DOHH2 (cell line): ENCODE data around the gene IFITM1.
A peak's percentile ranks its signal among the peaks of the same experiment; 100 is the strongest.
"Not testable (repeated sequence)": the region's sequence is repeated elsewhere in the genome, so short reads cannot be mapped to it uniquely, and the experiment has no call there.

Experiments
- H3F3A ChIP-seq: fragments of 200-600 bp; sonication (generic), shearing (Covaris generic); 2 replicates; pipeline ENCODE4 v1.6.0; 2016; ENCODE audit warnings: antibody characterized with exemption, mild to moderate bottlenecking; ENCODE audit not compliant: control insufficient read depth, insufficient read depth
- H3K27ac ChIP-seq: fragments of 200-600 bp; sonication (generic); 2 replicates; pipeline ENCODE4 v1.5.1; 2014; ENCODE audit warnings: low read depth, mild to moderate bottlenecking, low read length, moderate library complexity
- H3K27me3 ChIP-seq: fragments of 200-600 bp; sonication (generic); 2 replicates; pipeline ENCODE4 v1.6.1; 2014; ENCODE audit warnings: mild to moderate bottlenecking, low read length, mixed read lengths; ENCODE audit not compliant: control insufficient read depth
- H3K36me3 ChIP-seq: fragments of 200-600 bp; sonication (generic); 2 replicates; pipeline ENCODE4 v1.6.1; 2014; ENCODE audit warnings: mild to moderate bottlenecking, low read length, moderate library complexity, mixed read lengths; ENCODE audit not compliant: control insufficient read depth
- H3K4me1 ChIP-seq: fragments of 200-600 bp; sonication (generic); 2 replicates; pipeline ENCODE4 v1.6.1; 2014; ENCODE audit warnings: mild to moderate bottlenecking, low read length, mixed read lengths; ENCODE audit not compliant: control insufficient read depth
- H3K4me2 ChIP-seq: fragments of 200-600 bp; sonication (generic); 2 replicates; pipeline ENCODE4 v1.6.0; 2014; ENCODE audit warnings: mild to moderate bottlenecking, low read length, moderate library complexity
- H3K4me3 ChIP-seq: fragments of 200-600 bp; sonication (generic); 2 replicates; pipeline ENCODE4 v1.5.1; 2014; ENCODE audit warnings: mild to moderate bottlenecking, low read length, mixed read lengths
- H3K79me2 ChIP-seq: fragments of 200-600 bp; sonication (generic); 2 replicates; pipeline ENCODE4 v1.6.1; 2014; ENCODE audit warnings: mild to moderate bottlenecking, low read length, mixed read lengths; ENCODE audit not compliant: control insufficient read depth
- H3K9me2 ChIP-seq: fragments of 200-600 bp; sonication (generic); replicated peaks from 2 replicates; pipeline ENCODE4 v1.6.1; 2014; ENCODE audit warnings: mild to moderate bottlenecking, low read length, mixed read lengths; ENCODE audit not compliant: control insufficient read depth
- H3K9me3 ChIP-seq: fragments of 200-600 bp; sonication (generic); 2 replicates; pipeline ENCODE4 v1.6.1; 2014; ENCODE audit warnings: antibody characterized with exemption, low read length, mixed read lengths; ENCODE audit not compliant: control insufficient read depth, insufficient read depth
- H4K20me1 ChIP-seq: fragments of 200-600 bp; sonication (generic); 2 replicates; pipeline ENCODE4 v1.6.0; 2014; ENCODE audit warnings: low read depth, mild to moderate bottlenecking, antibody characterized with exemption, low read length, moderate library complexity; ENCODE audit not compliant: control insufficient read depth, insufficient read depth
- EZH2phosphoT487 ChIP-seq: fragments of 200-600 bp; sonication (generic); IDR thresholded peaks from 2 replicates; pipeline ENCODE4 v1.6.1; 2017; ENCODE audit warnings: borderline replicate concordance, mild to moderate bottlenecking, antibody characterized with exemption, low read length, moderate library complexity, mixed read lengths
- TF ChIP-seq, protein P1 (sequence below): fragments of 200-600 bp; sonication (generic); IDR thresholded peaks from one replicate; pipeline ENCODE4 v1.5.1; 2014; ENCODE audit warnings: antibody characterized with exemption, mild to moderate bottlenecking, low read depth, low read length; ENCODE audit not compliant: poor library complexity, severe bottlenecking

IFITM1 gene

DNA sequence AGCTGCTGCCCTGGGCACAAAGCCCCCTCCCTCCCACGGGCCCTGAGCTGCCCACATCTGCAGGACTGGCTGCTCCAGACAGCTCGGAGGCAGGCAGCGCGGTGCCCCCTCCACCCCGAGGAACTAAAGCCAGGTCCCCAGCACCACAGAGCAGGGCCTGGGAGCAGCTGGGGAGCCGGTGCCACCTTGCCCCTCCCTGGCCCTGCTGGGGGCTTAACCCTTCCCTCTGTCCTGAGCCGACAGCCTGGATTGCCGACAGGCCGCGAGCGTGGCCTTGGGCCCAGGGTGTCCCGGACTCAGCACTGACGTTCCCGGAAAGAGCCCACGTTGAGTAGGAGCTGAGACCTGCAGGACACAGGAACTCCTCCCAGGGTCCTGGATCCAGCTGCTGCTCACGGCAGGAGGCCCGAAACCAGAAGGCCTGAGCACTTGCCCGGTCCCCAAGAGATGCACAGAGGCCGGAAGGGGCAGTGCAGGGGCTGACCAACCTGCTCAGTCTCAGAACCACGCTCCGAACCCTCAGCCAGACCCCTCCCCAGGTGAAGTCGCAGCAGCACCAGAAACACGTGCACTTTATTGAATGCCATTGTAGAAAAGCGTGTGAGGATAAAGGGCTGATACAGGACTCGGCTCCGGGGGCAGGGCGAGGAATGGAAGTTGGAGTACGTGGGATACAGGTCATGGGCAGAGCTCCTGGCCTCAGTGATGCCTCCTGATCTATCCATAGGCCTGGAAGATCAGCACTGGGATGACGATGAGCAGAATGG lies 5.5 kb downstream of the IFITM1 start:
- H3K36me3 ChIP-seq, H3K4me3 ChIP-seq, H3K79me2 ChIP-seq, H3K27ac ChIP-seq, H4K20me1 ChIP-seq, H3F3A ChIP-seq, H3K27me3 ChIP-seq, H3K9me3 ChIP-seq, H3K9me2 ChIP-seq: not testable (repeated sequence)
- Histone ChIP-seq H3K4me2 (peak overlapping the region; percentile 40; the same call in 1 of the 2 replicates), H3K4me1 (peaks cover 21% of the 10 kb centered on the region)

GRCh38 chr11:319888-320273 lies 6.0 kb downstream of the IFITM1 start:
- H3K36me3 ChIP-seq, H3K27ac ChIP-seq, H3K4me2 ChIP-seq, H3K9me3 ChIP-seq, H3F3A ChIP-seq, H3K79me2 ChIP-seq, H3K9me2 ChIP-seq, H4K20me1 ChIP-seq, H3K4me3 ChIP-seq, H3K27me3 ChIP-seq: not testable (repeated sequence)
- peaks cover 22% of the 10 kb centered on the region for H3K4me1 ChIP-seq

GRCh38 chr11:324156-324555 lies 10.3 kb downstream of the IFITM1 start:
- Histone ChIP-seq H3K4me1 (peaks cover 52% of the 10 kb centered on the region), H3K79me2 (no peaks in the 10 kb centered on the region), H3K27me3 (peaks cover 2% of the 10 kb centered on the region; the same call in 1 of the 2 replicates), H3K36me3 (no peaks in the 10 kb centered on the region), H3K4me3 (no peak overlapping the region), H3K27ac (peak overlapping the region; percentile 19), H3F3A (peaks cover 18% of the 10 kb centered on the region), H4K20me1 (no peaks in the 10 kb centered on the region), H3K9me2 (no peaks in the 10 kb centered on the region), H3K4me2 (peak overlapping the region; percentile 30), H3K9me3 (peaks cover under 1% of the 10 kb centered on the region; the same call in 1 of the 2 replicates)
- TF ChIP-seq, protein P1, sequence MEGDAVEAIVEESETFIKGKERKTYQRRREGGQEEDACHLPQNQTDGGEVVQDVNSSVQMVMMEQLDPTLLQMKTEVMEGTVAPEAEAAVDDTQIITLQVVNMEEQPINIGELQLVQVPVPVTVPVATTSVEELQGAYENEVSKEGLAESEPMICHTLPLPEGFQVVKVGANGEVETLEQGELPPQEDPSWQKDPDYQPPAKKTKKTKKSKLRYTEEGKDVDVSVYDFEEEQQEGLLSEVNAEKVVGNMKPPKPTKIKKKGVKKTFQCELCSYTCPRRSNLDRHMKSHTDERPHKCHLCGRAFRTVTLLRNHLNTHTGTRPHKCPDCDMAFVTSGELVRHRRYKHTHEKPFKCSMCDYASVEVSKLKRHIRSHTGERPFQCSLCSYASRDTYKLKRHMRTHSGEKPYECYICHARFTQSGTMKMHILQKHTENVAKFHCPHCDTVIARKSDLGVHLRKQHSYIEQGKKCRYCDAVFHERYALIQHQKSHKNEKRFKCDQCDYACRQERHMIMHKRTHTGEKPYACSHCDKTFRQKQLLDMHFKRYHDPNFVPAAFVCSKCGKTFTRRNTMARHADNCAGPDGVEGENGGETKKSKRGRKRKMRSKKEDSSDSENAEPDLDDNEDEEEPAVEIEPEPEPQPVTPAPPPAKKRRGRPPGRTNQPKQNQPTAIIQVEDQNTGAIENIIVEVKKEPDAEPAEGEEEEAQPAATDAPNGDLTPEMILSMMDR: no peak
- no peak for TF ChIP-seq EZH2phosphoT487

DNA sequence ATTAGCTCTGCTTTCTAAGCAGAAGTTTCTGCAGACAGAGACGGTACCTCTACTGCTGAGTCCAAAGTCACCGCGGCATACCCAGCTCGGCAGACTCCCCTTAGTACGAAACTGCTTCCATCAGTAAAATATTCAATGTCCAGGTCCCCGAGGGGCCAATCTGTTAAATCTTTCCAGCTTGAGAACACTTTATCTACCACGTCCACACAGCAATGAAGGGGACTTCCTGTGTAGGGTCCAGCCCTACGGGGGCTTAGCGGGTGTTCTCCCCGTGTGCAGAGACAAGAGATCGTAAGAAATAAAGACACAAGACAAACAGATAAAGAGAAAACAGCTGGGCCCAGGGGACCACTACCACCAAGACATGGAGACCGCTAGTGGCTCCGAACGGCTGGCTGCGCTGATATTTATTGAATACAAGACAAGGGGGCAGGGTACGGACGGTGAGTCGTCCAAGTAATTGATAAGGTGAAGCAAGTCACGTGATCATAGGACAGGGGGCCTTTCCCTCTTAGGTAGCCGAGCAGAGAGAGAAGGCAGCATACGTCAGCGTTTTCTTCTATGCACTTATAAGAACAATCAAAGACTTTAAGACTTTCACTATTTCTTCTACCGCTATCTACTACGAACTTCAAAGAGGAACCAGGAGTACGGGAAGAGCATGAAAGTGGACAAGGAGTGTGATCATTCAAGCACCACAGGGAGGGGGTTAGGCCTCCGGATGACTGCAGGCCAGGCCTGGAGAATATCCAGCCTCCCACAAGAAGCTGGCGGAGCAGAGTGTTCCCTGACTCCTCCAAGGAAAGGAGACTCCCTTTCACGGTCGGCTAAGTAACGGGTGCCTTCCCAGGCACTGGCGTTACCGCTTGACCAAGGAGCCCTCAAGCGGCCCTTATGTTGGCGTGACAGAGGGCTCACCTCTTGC lies 11.0 kb downstream of the IFITM1 start:
- H3K9me3 ChIP-seq, H3K4me3 ChIP-seq, H4K20me1 ChIP-seq, H3K9me2 ChIP-seq, H3K79me2 ChIP-seq, H3K27me3 ChIP-seq, H3K36me3 ChIP-seq: not testable (repeated sequence)
- H3K27ac ChIP-seq: peak overlapping the region; percentile 19
- peak overlapping the region; percentile 30 for H3K4me2 ChIP-seq
- peaks cover 59% of the 10 kb centered on the region for H3K4me1 ChIP-seq
- H3F3A ChIP-seq: peaks cover 25% of the 10 kb centered on the region
